K562 (cell line): ENCODE measurements around the gene IRF3. TPM values are rescaled to one million over a fixed set of nuclear protein-coding genes. Genes with fewer than 3 reads are reported as not detected.

Experiments used
- ATAC-seq: fragments of 200-7000 bp; cut with Tn5 transposase; 3 replicates; pipeline ENCODE4 v1.9.1; 2020; ENCODE audit warnings: moderate library complexity
- BruUV-seq: library from RNA; stranded (reverse); fragments of 400-500 nt; replicated peaks from 2 replicates; lab custom pipeline; 2021; lab: Mats Ljungman, UMichigan
- CTCF ChIA-PET: fragments of 300-600 bp; formaldehyde crosslinking; extraction: SDS; loops from one replicate; lab custom pipeline; 2021; ENCODE audit warnings: low intra/inter-chr PET ratio; lab: Yijun Ruan, JAX
- POLR2A ChIA-PET: fragments of 300-600, 350-650 bp; sonication (Branson Sonifier 250); formaldehyde crosslinking; extraction: SDS; loops from one replicate; lab custom pipeline; 2021; ENCODE audit warnings: antibody characterized with exemption, inconsistent platforms; lab: Yijun Ruan, JAX
- DNase-seq, 4 experiments: peaks; one replicate each; pipeline versions ENCODE4 v3.0.0 to v3.0.0-alpha.2; 2011 to 2018; ENCODE audit warnings: low spot score in 3 of 4, mixed read lengths in 3 of 4; ENCODE audit errors: extremely low read depth in 1 of 4
- FAIRE-seq: peaks from 2 replicates; lab custom pipeline; 2011; peaks lifted over from hg19 to GRCh38; lab: Jason Lieb, UNC
- H2AFZ ChIP-seq: 2 replicates; pipeline ENCODE4 v1.6.0; 2011; ENCODE audit warnings: low read depth, low read length, control low read depth, inconsistent platforms
- H3K27ac ChIP-seq: fragments of 200-600 bp; 3 replicates; pipeline ENCODE4 v1.8.0; 2011; ENCODE audit warnings: low read depth, mild to moderate bottlenecking, control low read depth, inconsistent platforms, low read length, moderate library complexity, mixed read lengths; ENCODE audit errors: extremely low read depth
- H3K27me3 ChIP-seq, 2 experiments: fragments of 300-600 bp in 1 of 2; 2 replicates in 1 of 2; 3 replicates in 1 of 2; pipeline versions ENCODE4 v1.6.0 to v1.8.0; 2011; ENCODE audit warnings: inconsistent platforms in 2 of 2, low read length in 2 of 2, mild to moderate bottlenecking in 1 of 2, mixed read lengths in 1 of 2, moderate library complexity in 1 of 2; ENCODE audit not compliant: control insufficient read depth in 2 of 2, insufficient read depth in 2 of 2
- H3K36me3 ChIP-seq: fragments of 300-600 bp; 3 replicates; pipeline ENCODE4 v1.8.0; 2011; ENCODE audit warnings: mild to moderate bottlenecking, low read length, inconsistent platforms; ENCODE audit not compliant: control insufficient read depth, insufficient read depth
- H3K4me1 ChIP-seq, 2 experiments: fragments of 200-600 bp in 1 of 2; replicated peaks in 1 of 2; 2 replicates in 1 of 2; 3 replicates in 1 of 2; pipeline versions ENCODE4 v1.5.1 to v1.8.0; 2011; ENCODE audit warnings: inconsistent platforms in 2 of 2, low read length in 2 of 2, mild to moderate bottlenecking in 1 of 2, mixed read lengths in 1 of 2, moderate library complexity in 1 of 2; ENCODE audit not compliant: control insufficient read depth in 2 of 2, insufficient read depth in 2 of 2
- H3K4me2 ChIP-seq: 2 replicates; pipeline ENCODE4 v1.6.1; 2011; ENCODE audit warnings: low read length, control low read depth, inconsistent platforms, mixed read lengths; ENCODE audit not compliant: insufficient read depth
- H3K4me3 ChIP-seq: fragments of 200-600 bp; sonication (generic), shearing (Covaris generic); 2 replicates; pipeline ENCODE4 v1.5.1; 2016; ENCODE audit warnings: control low read depth, inconsistent platforms
- H3K79me2 ChIP-seq: fragments of 200-600 bp; 3 replicates; pipeline ENCODE4 v1.8.0; 2011; ENCODE audit warnings: low read length, inconsistent platforms; ENCODE audit not compliant: control insufficient read depth, insufficient read depth
- H3K9ac ChIP-seq, 2 experiments: 2 replicates each; pipeline versions ENCODE4 v1.6.0 to v1.6.1; 2011; ENCODE audit warnings: low read depth in 2 of 2, low read length in 2 of 2, control low read depth in 1 of 2, inconsistent platforms in 1 of 2, mild to moderate bottlenecking in 1 of 2, mixed read lengths in 1 of 2; ENCODE audit not compliant: insufficient read depth in 1 of 2
- H3K9me1 ChIP-seq: one replicate; pipeline ENCODE4 v1.6.0; 2011; ENCODE audit warnings: inconsistent platforms, mild to moderate bottlenecking, low read length, moderate library complexity; ENCODE audit not compliant: control insufficient read depth, insufficient read depth
- H3K9me3 ChIP-seq: replicated peaks from 2 replicates; pipeline ENCODE4 v1.5.1; 2011; ENCODE audit warnings: low read depth, low read length, inconsistent platforms; ENCODE audit not compliant: control insufficient read depth, insufficient read depth
- H4K20me1 ChIP-seq: replicated peaks from 2 replicates; pipeline ENCODE4 v1.6.1; 2011; ENCODE audit warnings: low read length, inconsistent platforms, mixed read lengths; ENCODE audit not compliant: control insufficient read depth, insufficient read depth
- FOXM1 ChIP-seq, 2 experiments: fragments of 450-650 bp in 1 of 2; sonication (generic) in 1 of 2; formaldehyde crosslinking in 1 of 2; IDR thresholded peaks; 2 replicates each; pipeline versions ENCODE4 v1.6.1 to v1.9.0; 2017 to 2022; ENCODE audit warnings: low read depth in 2 of 2, mild to moderate bottlenecking in 2 of 2, missing genetic modification reagents in 1 of 2, moderate library complexity in 1 of 2
- GATAD2B ChIP-seq: fragments of 450-650 bp; IDR thresholded peaks from 2 replicates; pipeline ENCODE4 v1.6.1; 2017; ENCODE audit warnings: mild to moderate bottlenecking, borderline replicate concordance
- NFATC3 ChIP-seq: fragments of 450-650 bp; IDR thresholded peaks from 2 replicates; pipeline ENCODE4 v1.6.1; 2017; ENCODE audit warnings: mild to moderate bottlenecking
- RBFOX2 ChIP-seq: fragments of 200-400 bp; formaldehyde crosslinking; IDR thresholded peaks from 2 replicates; pipeline ENCODE4 v1.6.1; 2017; ENCODE audit warnings: low read depth, mild to moderate bottlenecking, low read length, moderate library complexity
- SRF ChIP-seq, 2 experiments: fragments of 250-450, 450-650 bp in 1 of 2; sonication (Bioruptor Pico) in 1 of 2; sonication (generic) in 1 of 2; formaldehyde crosslinking; IDR thresholded peaks; 2 replicates each; pipeline versions ENCODE4 v1.5.0 to v1.5.1; 2020 to 2022; ENCODE audit warnings: mild to moderate bottlenecking in 1 of 2, missing genetic modification reagents in 1 of 2
- ZNF23 ChIP-seq: fragments of 250-450 bp; sonication (Bioruptor Pico); IDR thresholded peaks from 2 replicates; pipeline ENCODE4 v1.4.0; 2020; ENCODE audit warnings: mild to moderate bottlenecking
- ZNF584 ChIP-seq: fragments of 200-800 bp; sonication (Bioruptor generic); IDR thresholded peaks from 2 replicates; pipeline ENCODE4 v1.6.1; 2016; ENCODE audit warnings: low read depth, mild to moderate bottlenecking, missing genetic modification characterization, missing compliant biosample characterization
- WGBS: fragments of 100-300 bp; shearing (Covaris generic); methylation state at CpG from one replicate; pipeline ENCODE4 v1.1.6; 2016; ENCODE audit warnings: low coverage, mixed read lengths; ENCODE audit not compliant: insufficient coverage; ENCODE audit errors: missing lambda C conversion rate; 5-methylcytosine and 5-hydroxymethylcytosine counted together
- in situ Hi-C: fragments of 300-500 bp; cut with MboI; formaldehyde crosslinking; loops from 4 replicates; pipeline ENCODE4 v1.15.0; 2018; ENCODE audit warnings: inconsistent platforms, mixed read lengths
- intact Hi-C: fragments of 100-400 bp; cut with micrococcal nuclease; formaldehyde crosslinking; loops from 2 replicates; pipeline ENCODE4 v1.14.2; 2022
- polyA plus RNA-seq, 8 experiments: library from polyadenylated mRNA; depleted of rRNA in 4 of 8; stranded (reverse) in 5 of 8; unstranded in 3 of 8; fragments of >200 nt; fragmentation: Nextera tagmentation in 2 of 8; fragmentation: Illumina TruSeq in 1 of 8; extraction: Ambion mirVana in 2 of 8; extraction: Trizol in 1 of 8; gene quantifications; 2 replicates each; pipeline versions ENCODE4 v1.2.1 to v1.2.3, GENCODE V29; 2011 to 2014; ENCODE audit warnings: inconsistent platforms in 1 of 8, missing spikeins in 1 of 8
- total RNA-seq, 7 experiments: library from RNA; depleted of rRNA in 6 of 7; stranded (reverse); fragments of >200 nt in 6 of 7; fragmentation: Illumina TruSeq in 2 of 7; extraction: Trizol in 2 of 7; gene quantifications; 2 replicates each; pipeline versions ENCODE4 v1.2.1 to v1.2.3, GENCODE V29; 2011 to 2021; ENCODE audit warnings: low replicate concordance in 1 of 7
- TF ChIP-seq, protein P1 (sequence below): sonication (generic); formaldehyde crosslinking; IDR thresholded peaks from 2 replicates; pipeline ENCODE4 v1.8.1; 2023; ENCODE audit warnings: mild to moderate bottlenecking, missing genetic modification reagents
- TF ChIP-seq, protein P2 (sequence below): sonication (generic); formaldehyde crosslinking; IDR thresholded peaks from 2 replicates; pipeline ENCODE4 v1.8.0; 2022; ENCODE audit warnings: mild to moderate bottlenecking, missing genetic modification reagents, borderline replicate concordance
- TF ChIP-seq, protein P3 (sequence below): fragments of 250-450 bp; sonication (Bioruptor Pico); IDR thresholded peaks from 2 replicates; pipeline ENCODE4 v1.8.0; 2022; ENCODE audit warnings: moderate library complexity, mild to moderate bottlenecking, inconsistent platforms

The IRF3 gene
- total and polyA plus RNA-seq, 9 of the 15 experiments (the other 6 are each of a cell fraction or from before 2014, with no cell fraction given) = 7.5 to 145 (median 65.4) TPM

GRCh38 chr19:49651029-49651819 lies 14.4 kb downstream of the IRF3 start:
- in situ Hi-C loops = no loop called here

More at GRCh38 chr19:49651029-49651819, 14.4 kb downstream of the IRF3 start:
- Histone ChIP-seq H3K4me3 (no peak overlapping the region), H4K20me1 (0 out of 2 replicates have a peak, but pooled peaks cover 4% of the 10 kb centered on the region), H3K36me3 (peaks cover 79% of the 10 kb centered on the region; the same call in 2 of the 3 replicates), H3K27ac (no peak overlapping the region), H3K79me2 (peaks cover 4% of the 10 kb centered on the region; the same call in 1 of the 3 replicates), H3K9me1 (no peaks in the 10 kb centered on the region), H3K27me3 (no peaks in the 10 kb centered on the region), H3K4me1 (peaks cover 0 to 9% of the 10 kb centered on the region in 2 experiments; a peak in 2 of 5 replicates), H2AFZ (no peak overlapping the region), H3K4me2 (no peak overlapping the region), H3K9me3 (no peaks in the 10 kb centered on the region; the same call in 1 of the 2 replicates), H3K9ac (no peak overlapping the region)
- TF ChIP-seq, protein P1, sequence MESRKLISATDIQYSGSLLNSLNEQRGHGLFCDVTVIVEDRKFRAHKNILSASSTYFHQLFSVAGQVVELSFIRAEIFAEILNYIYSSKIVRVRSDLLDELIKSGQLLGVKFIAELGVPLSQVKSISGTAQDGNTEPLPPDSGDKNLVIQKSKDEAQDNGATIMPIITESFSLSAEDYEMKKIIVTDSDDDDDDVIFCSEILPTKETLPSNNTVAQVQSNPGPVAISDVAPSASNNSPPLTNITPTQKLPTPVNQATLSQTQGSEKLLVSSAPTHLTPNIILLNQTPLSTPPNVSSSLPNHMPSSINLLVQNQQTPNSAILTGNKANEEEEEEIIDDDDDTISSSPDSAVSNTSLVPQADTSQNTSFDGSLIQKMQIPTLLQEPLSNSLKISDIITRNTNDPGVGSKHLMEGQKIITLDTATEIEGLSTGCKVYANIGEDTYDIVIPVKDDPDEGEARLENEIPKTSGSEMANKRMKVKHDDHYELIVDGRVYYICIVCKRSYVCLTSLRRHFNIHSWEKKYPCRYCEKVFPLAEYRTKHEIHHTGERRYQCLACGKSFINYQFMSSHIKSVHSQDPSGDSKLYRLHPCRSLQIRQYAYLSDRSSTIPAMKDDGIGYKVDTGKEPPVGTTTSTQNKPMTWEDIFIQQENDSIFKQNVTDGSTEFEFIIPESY (CRISPR knock-in tag) = peak; percentile 70; the same call in 1 of the 2 replicates
- TF ChIP-seq FOXM1 (IDR thresholded peaks at IDR 0.05; ENCODE audit: low read depth) (no peak), FOXM1 (CRISPR knock-in tag; IDR thresholded peaks at IDR 0.05; ENCODE audit: low read depth) (no peak), ZNF584 (CRISPR knock-in tag) (no peak), GATAD2B (no peak), SRF (CRISPR knock-in tag; IDR thresholded peaks at IDR 0.05) (no peak), ZNF23 (no peak), RBFOX2 (peak; percentile 36; the same call in 1 of the 2 replicates), NFATC3 (no peak)
- TF ChIP-seq, protein P2, sequence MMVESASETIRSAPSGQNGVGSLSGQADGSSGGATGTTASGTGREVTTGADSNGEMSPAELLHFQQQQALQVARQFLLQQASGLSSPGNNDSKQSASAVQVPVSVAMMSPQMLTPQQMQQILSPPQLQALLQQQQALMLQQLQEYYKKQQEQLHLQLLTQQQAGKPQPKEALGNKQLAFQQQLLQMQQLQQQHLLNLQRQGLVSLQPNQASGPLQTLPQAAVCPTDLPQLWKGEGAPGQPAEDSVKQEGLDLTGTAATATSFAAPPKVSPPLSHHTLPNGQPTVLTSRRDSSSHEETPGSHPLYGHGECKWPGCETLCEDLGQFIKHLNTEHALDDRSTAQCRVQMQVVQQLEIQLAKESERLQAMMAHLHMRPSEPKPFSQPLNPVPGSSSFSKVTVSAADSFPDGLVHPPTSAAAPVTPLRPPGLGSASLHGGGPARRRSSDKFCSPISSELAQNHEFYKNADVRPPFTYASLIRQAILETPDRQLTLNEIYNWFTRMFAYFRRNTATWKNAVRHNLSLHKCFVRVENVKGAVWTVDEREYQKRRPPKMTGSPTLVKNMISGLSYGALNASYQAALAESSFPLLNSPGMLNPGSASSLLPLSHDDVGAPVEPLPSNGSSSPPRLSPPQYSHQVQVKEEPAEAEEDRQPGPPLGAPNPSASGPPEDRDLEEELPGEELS (CRISPR knock-in tag) = no peak
- TF ChIP-seq, protein P3, sequence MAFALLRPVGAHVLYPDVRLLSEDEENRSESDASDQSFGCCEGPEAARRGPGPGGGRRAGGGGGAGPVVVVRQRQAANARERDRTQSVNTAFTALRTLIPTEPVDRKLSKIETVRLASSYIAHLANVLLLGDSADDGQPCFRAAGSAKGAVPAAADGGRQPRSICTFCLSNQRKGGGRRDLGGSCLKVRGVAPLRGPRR = no peak
- no TSS peak for BruUV-seq
- 96% methylated on average over 8 of the region's 72 CpGs for WGBS
- intact Hi-C loops = no loop called here
- ChIA-PET CTCF (no interaction called here), POLR2A (no interaction called here)
- DNase-seq = no peak
- no peak for FAIRE-seq
- no peak for ATAC-seq
